Adrenal gland (tissue), 5 donors: ENCODE measurements around the gene ETNK2.

Source experiments
- POLR2A ChIP-seq, 2 donors: fragments of 450-650 bp; IDR thresholded peaks; one replicate each; pipeline ENCODE4 v1.6.1; 2017; ENCODE audit warnings: antibody characterized with exemption in 2 of 2, mild to moderate bottlenecking in 2 of 2, moderate library complexity in 1 of 2
- TF ChIP-seq, protein P1 (sequence below), 6 experiments: fragments of 450-650 bp in 4 of 6; fragments of 200-600 bp in 2 of 6; sonication (generic) in 1 of 6; IDR thresholded peaks; 1 replicate in 5 of 6; 2 replicates in 1 of 6; pipeline versions ENCODE4 v1.5.1 to v1.8.0; 2016 to 2021; ENCODE audit warnings: antibody characterized with exemption in 6 of 6, mild to moderate bottlenecking in 2 of 6, moderate library complexity in 1 of 6
- donor health status: DM: no; HTN: no; CAD: no.

GRCh38 chr1:204153667-204154066 lies 1.8 kb upstream of the ETNK2 start:
- no peak for TF ChIP-seq POLR2A (IDR thresholded peaks at IDR 0.05)
- TF ChIP-seq, protein P1, sequence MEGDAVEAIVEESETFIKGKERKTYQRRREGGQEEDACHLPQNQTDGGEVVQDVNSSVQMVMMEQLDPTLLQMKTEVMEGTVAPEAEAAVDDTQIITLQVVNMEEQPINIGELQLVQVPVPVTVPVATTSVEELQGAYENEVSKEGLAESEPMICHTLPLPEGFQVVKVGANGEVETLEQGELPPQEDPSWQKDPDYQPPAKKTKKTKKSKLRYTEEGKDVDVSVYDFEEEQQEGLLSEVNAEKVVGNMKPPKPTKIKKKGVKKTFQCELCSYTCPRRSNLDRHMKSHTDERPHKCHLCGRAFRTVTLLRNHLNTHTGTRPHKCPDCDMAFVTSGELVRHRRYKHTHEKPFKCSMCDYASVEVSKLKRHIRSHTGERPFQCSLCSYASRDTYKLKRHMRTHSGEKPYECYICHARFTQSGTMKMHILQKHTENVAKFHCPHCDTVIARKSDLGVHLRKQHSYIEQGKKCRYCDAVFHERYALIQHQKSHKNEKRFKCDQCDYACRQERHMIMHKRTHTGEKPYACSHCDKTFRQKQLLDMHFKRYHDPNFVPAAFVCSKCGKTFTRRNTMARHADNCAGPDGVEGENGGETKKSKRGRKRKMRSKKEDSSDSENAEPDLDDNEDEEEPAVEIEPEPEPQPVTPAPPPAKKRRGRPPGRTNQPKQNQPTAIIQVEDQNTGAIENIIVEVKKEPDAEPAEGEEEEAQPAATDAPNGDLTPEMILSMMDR (IDR thresholded peaks at IDR 0.05) = no peak
